GM12878 (cell line): ENCODE measurements around the gene UBAC2. TPM values are rescaled to one million over a fixed set of nuclear protein-coding genes. Genes with fewer than 3 reads are reported as not detected.

Experiments
- ATAC-seq: fragments of 200-7000 bp; cut with Tn5 transposase; 3 replicates; pipeline ENCODE4 v1.9.1; 2020; ENCODE audit warnings: mild to moderate bottlenecking, moderate library complexity
- BruUV-seq: library from RNA; stranded (reverse); fragments of 400-500 nt; replicated peaks from 2 replicates; lab custom pipeline; 2021; lab: Mats Ljungman, UMichigan
- CTCF ChIA-PET: fragments of 300-600 bp; sonication (Branson Sonifier 250); formaldehyde crosslinking; extraction: SDS; loops from one replicate; lab custom pipeline; 2021; ENCODE audit warnings: inconsistent platforms; lab: Yijun Ruan, JAX
- POLR2A ChIA-PET: fragments of 350-600 bp; formaldehyde crosslinking; extraction: SDS; loops from one replicate; lab custom pipeline; 2021; ENCODE audit warnings: inconsistent platforms; lab: Charles Lee
- RAD21 ChIA-PET: fragments of 300-600 bp; sonication (Branson Sonifier 250); formaldehyde crosslinking; loops from one replicate; lab custom pipeline; 2023; ENCODE audit warnings: antibody characterized with exemption; ENCODE audit not compliant: unreplicated experiment; lab: Charles Lee
- SMC1A ChIA-PET: fragments of 300-600 bp; sonication (Branson Sonifier 250); formaldehyde crosslinking; loops from one replicate; lab custom pipeline; 2023; ENCODE audit not compliant: unreplicated experiment, uncharacterized antibody; lab: Charles Lee
- DNase-seq: peaks from one replicate; pipeline ENCODE4 v3.0.0-alpha.2; 2011; ENCODE audit warnings: low read depth, low spot score
- FAIRE-seq: peaks from 3 replicates; lab custom pipeline; 2011; peaks lifted over from hg19 to GRCh38; lab: Jason Lieb, UNC
- H2AFZ ChIP-seq: 2 replicates; pipeline ENCODE4 v1.6.0; 2011; ENCODE audit warnings: low read depth, low read length, control low read depth; ENCODE audit not compliant: control insufficient read depth
- H3K27ac ChIP-seq: 2 replicates; pipeline ENCODE4 v1.5.1; 2011; ENCODE audit warnings: control low read depth; ENCODE audit not compliant: control insufficient read depth, insufficient read depth
- H3K27me3 ChIP-seq, 2 experiments: replicated peaks in 1 of 2; 2 replicates each; pipeline versions ENCODE4 v1.6.0 to v1.6.1; 2011; ENCODE audit warnings: low read length in 1 of 2; ENCODE audit not compliant: control insufficient read depth in 2 of 2, insufficient read depth in 2 of 2
- H3K36me3 ChIP-seq, 2 experiments: 2 replicates each; pipeline ENCODE4 v1.5.1; 2011; ENCODE audit warnings: low read length in 1 of 2; ENCODE audit not compliant: control insufficient read depth in 2 of 2, insufficient read depth in 2 of 2
- H3K4me1 ChIP-seq: 2 replicates; pipeline ENCODE4 v1.6.1; 2011; ENCODE audit warnings: mild to moderate bottlenecking, low read length, moderate library complexity, mixed read lengths; ENCODE audit not compliant: control insufficient read depth, insufficient read depth
- H3K4me2 ChIP-seq: 2 replicates; pipeline ENCODE4 v1.6.0; 2011; ENCODE audit warnings: control low read depth; ENCODE audit not compliant: control insufficient read depth, insufficient read depth
- H3K4me3 ChIP-seq: fragments of 200-600 bp; sonication (generic); 2 replicates; pipeline ENCODE4 v1.5.1; 2016
- H3K79me2 ChIP-seq: 2 replicates; pipeline ENCODE4 v1.6.0; 2011; ENCODE audit warnings: low read length; ENCODE audit not compliant: control insufficient read depth, insufficient read depth
- H3K9ac ChIP-seq: 2 replicates; pipeline ENCODE4 v1.8.0; 2011; ENCODE audit warnings: low read length, control low read depth, mixed read lengths; ENCODE audit not compliant: control insufficient read depth, insufficient read depth
- H3K9me3 ChIP-seq: replicated peaks from 3 replicates; pipeline ENCODE4 v1.5.1; 2011; ENCODE audit warnings: mild to moderate bottlenecking, low read length; ENCODE audit not compliant: control insufficient read depth, insufficient read depth
- H4K20me1 ChIP-seq: 2 replicates; pipeline ENCODE4 v1.6.0; 2011; ENCODE audit not compliant: control insufficient read depth, insufficient read depth
- CHD2 ChIP-seq: IDR thresholded peaks from 2 replicates; pipeline ENCODE4 v1.6.1; 2011; ENCODE audit warnings: low read depth, low read length, improper control_type of control experiment, borderline replicate concordance
- CREB1 ChIP-seq: IDR thresholded peaks from 2 replicates; pipeline ENCODE4 v1.6.1; 2012; ENCODE audit warnings: low read depth, mild to moderate bottlenecking, inconsistent platforms
- DPF2 ChIP-seq: fragments of 450-650 bp; IDR thresholded peaks from 2 replicates; pipeline ENCODE4 v1.6.1; 2017; ENCODE audit warnings: mild to moderate bottlenecking
- KDM1A ChIP-seq: fragments of 200-600 bp; sonication (generic); IDR thresholded peaks from 2 replicates; pipeline ENCODE4 v1.6.1; 2016; ENCODE audit warnings: borderline replicate concordance
- POLR2AphosphoS2 ChIP-seq: IDR thresholded peaks from 2 replicates; pipeline ENCODE4 v1.6.1; 2011; ENCODE audit warnings: low read depth, mild to moderate bottlenecking, low read length, improper control_type of control experiment, moderate library complexity
- RAD21 ChIP-seq: IDR thresholded peaks from 2 replicates; pipeline ENCODE4 v1.6.1; 2011; ENCODE audit warnings: mild to moderate bottlenecking, low read depth, low read length, moderate library complexity; ENCODE audit not compliant: insufficient read depth
- RAD51 ChIP-seq: fragments of 450-650 bp; IDR thresholded peaks from 2 replicates; pipeline ENCODE4 v1.6.1; 2016; ENCODE audit warnings: moderate library complexity, mild to moderate bottlenecking, inconsistent platforms
- RB1 ChIP-seq: fragments of 450-650 bp; formaldehyde crosslinking; IDR thresholded peaks from 2 replicates; pipeline ENCODE4 v1.6.1; 2017; ENCODE audit warnings: mild to moderate bottlenecking, borderline replicate concordance
- TAF1 ChIP-seq: IDR thresholded peaks from 2 replicates; pipeline ENCODE4 v1.6.1; 2011; ENCODE audit warnings: mild to moderate bottlenecking, low read depth, low read length, borderline replicate concordance
- TCF3 ChIP-seq: IDR thresholded peaks from 2 replicates; pipeline ENCODE4 v1.6.1; 2012; ENCODE audit warnings: low read depth, mild to moderate bottlenecking, low read length, borderline replicate concordance; ENCODE audit not compliant: insufficient read depth
- WGBS: methylation state at CpG from one replicate; pipeline ENCODE4 v1.1.6; 2016; ENCODE audit warnings: low lambda C conversion rate; ENCODE audit not compliant: insufficient replicate concordance, insufficient coverage; ENCODE audit errors: missing lambda C conversion rate; 5-methylcytosine and 5-hydroxymethylcytosine counted together
- in situ Hi-C: fragments of 300-500 bp; cut with MboI; formaldehyde crosslinking; loops from 9 replicates; pipeline ENCODE4 v1.14.3; 2018; ENCODE audit warnings: mixed read lengths
- intact Hi-C: fragments of 100-400 bp; cut with micrococcal nuclease; formaldehyde crosslinking; loops from one replicate; pipeline ENCODE4 v1.14.2; 2022; ENCODE audit not compliant: unreplicated experiment
- polyA plus RNA-seq, 11 experiments: library from polyadenylated mRNA; depleted of rRNA in 4 of 11; unstranded in 6 of 11; stranded (reverse) in 5 of 11; fragments of >200 nt; fragmentation: Nextera tagmentation in 4 of 11; fragmentation: Illumina TruSeq in 1 of 11; extraction: Ambion mirVana in 4 of 11; extraction: Trizol in 1 of 11; gene quantifications; 1 replicate in 1 of 11; 2 replicates in 10 of 11; pipeline versions ENCODE4 v1.2.1 to v1.2.3, GENCODE V29; 2011 to 2016; ENCODE audit warnings: inconsistent platforms in 2 of 11, missing spikeins in 2 of 11, low read depth in 1 of 11
- total RNA-seq, 4 experiments: library from RNA; depleted of rRNA in 3 of 4; stranded (reverse); fragments of >200 nt in 3 of 4; fragmentation: Illumina TruSeq in 1 of 4; extraction: Trizol in 1 of 4; gene quantifications; 2 replicates each; pipeline versions ENCODE4 v1.2.1 to v1.2.3, GENCODE V29; 2013 to 2021
- TF ChIP-seq, protein P1 (sequence below): fragments of 450-650 bp; IDR thresholded peaks from 2 replicates; pipeline ENCODE4 v1.6.1; 2017; ENCODE audit warnings: low read depth, mild to moderate bottlenecking, moderate library complexity
- TF ChIP-seq, protein P2 (sequence below): IDR thresholded peaks from 2 replicates; pipeline ENCODE4 v1.6.1; 2011; ENCODE audit warnings: mild to moderate bottlenecking, low read depth, low read length, moderate library complexity; ENCODE audit not compliant: insufficient replicate concordance
- TF ChIP-seq, protein P3 (sequence below): fragments of 150-350 bp; IDR thresholded peaks from 2 replicates; pipeline ENCODE4 v1.6.1; 2014; ENCODE audit warnings: mild to moderate bottlenecking, low read depth, low read length
- TF ChIP-seq, protein P4 (sequence below): fragments of 150-350 bp; IDR thresholded peaks from 2 replicates; pipeline ENCODE4 v1.6.1; 2016; ENCODE audit warnings: low read depth, low read length

The UBAC2 gene
- total and polyA plus RNA-seq, 10 of the 15 experiments (the other 5 are each of a cell fraction or from before 2014, with no cell fraction given) = 3.0 to 54.6 (median 17.4) TPM

DNA sequence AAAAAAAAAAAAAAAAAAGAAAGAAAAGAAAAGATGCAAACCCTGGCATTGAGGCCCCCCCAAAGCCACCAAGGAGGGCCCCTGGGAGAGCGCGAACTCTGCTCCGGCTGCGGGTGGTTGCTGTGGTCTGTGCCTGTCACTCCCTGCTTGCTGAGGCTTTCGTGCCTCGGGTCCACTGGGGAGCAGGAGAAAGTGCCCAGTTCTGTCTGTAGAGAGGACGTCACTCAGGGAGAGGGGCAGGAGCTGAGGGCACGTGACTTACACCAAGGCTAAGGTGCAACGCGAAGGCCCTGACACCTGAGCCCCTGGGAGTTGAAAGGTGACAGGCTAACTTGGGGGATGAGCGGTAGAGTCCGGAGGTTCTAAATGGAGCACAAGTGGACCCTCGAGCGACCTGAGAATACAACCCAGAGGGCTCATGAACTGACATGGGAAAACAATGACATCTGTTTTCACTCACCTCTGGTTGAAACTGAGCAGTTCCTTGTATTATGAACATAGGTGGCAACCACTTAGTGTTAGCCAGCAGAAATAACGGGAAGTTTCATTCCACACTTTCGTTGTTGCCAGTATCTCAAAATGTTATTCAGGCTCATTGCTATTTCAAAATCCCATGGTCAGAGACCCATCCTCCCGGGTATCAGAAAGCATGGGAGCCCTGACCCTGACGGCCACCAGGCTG is 231.4 kb downstream of the UBAC2 start:
- POLR2A ChIA-PET = interaction anchor here (0.6 to 1.7 kb wide), 4 partner anchors 11 to 160 kb away, joined by 3 to 10 read pairs (median 6); no protein-coding TSS in a partner anchor
- FAIRE-seq = peak; percentile 92
- H3K36me3 ChIP-seq = no peaks in the 10 kb centered on the region
- peak overlapping the region; percentile 72 for H3K9ac ChIP-seq
- peak; percentile 85 for DNase-seq
- CTCF ChIA-PET = interaction anchor here (0.6 to 1.7 kb wide), 6 partner anchors 20 to 163 kb away, joined by 3 to 8 read pairs (median 4); no protein-coding TSS in a partner anchor
- in situ Hi-C loops = no loop called here
- intact Hi-C loops = loop anchor here (1.0 to 5.0 kb wide), 8 partner anchors 45 to 230 kb away; partner anchors contain the start of genes GPR183 and UBAC2
- peak overlapping the region; percentile 99 for H3K27ac ChIP-seq
- SMC1A ChIA-PET = interaction anchor here (0.9 to 3.9 kb wide), 9 partner anchors 11 to 162 kb away, joined by 3 to 30 read pairs (median 4); no protein-coding TSS in a partner anchor
- H4K20me1 ChIP-seq = no peaks in the 10 kb centered on the region
- H3K4me2 ChIP-seq = peak overlapping the region; percentile 86
- ATAC-seq = peak; percentile 67
- peaks cover 23% of the 10 kb centered on the region for H3K79me2 ChIP-seq
- TSS peak; percentile 59 for BruUV-seq
- peak overlapping the region; percentile 27; the same call in 1 of the 2 replicates for H3K4me3 ChIP-seq
- peaks cover 14% of the 10 kb centered on the region; the same call in 2 of the 3 replicates for H3K9me3 ChIP-seq
- RAD21 ChIA-PET = interaction anchor here (0.7 to 1.7 kb wide), 6 partner anchors 14 to 162 kb away, joined by 3 to 8 read pairs (median 4); no protein-coding TSS in a partner anchor
- 1% methylated on average over 18 of the region's 18 CpGs for WGBS
- peak overlapping the region; percentile 43 for H2AFZ ChIP-seq
- H3K27me3 ChIP-seq = no peaks in the 10 kb centered on the region
- H3K4me1 ChIP-seq = peaks cover 62% of the 10 kb centered on the region
- TF ChIP-seq, protein P1, sequence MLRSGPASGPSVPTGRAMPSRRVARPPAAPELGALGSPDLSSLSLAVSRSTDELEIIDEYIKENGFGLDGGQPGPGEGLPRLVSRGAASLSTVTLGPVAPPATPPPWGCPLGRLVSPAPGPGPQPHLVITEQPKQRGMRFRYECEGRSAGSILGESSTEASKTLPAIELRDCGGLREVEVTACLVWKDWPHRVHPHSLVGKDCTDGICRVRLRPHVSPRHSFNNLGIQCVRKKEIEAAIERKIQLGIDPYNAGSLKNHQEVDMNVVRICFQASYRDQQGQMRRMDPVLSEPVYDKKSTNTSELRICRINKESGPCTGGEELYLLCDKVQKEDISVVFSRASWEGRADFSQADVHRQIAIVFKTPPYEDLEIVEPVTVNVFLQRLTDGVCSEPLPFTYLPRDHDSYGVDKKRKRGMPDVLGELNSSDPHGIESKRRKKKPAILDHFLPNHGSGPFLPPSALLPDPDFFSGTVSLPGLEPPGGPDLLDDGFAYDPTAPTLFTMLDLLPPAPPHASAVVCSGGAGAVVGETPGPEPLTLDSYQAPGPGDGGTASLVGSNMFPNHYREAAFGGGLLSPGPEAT = 0 out of 2 replicates have a peak, but pooled peaks have one; percentile 11
- TF ChIP-seq CREB1 = no peak
- TF ChIP-seq RAD21 = no peak
- TF ChIP-seq, protein P2, sequence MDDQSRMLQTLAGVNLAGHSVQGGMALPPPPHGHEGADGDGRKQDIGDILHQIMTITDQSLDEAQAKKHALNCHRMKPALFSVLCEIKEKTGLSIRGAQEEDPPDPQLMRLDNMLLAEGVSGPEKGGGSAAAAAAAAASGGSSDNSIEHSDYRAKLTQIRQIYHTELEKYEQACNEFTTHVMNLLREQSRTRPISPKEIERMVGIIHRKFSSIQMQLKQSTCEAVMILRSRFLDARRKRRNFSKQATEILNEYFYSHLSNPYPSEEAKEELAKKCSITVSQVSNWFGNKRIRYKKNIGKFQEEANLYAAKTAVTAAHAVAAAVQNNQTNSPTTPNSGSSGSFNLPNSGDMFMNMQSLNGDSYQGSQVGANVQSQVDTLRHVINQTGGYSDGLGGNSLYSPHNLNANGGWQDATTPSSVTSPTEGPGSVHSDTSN = peak; percentile 84
- TF ChIP-seq, protein P3, sequence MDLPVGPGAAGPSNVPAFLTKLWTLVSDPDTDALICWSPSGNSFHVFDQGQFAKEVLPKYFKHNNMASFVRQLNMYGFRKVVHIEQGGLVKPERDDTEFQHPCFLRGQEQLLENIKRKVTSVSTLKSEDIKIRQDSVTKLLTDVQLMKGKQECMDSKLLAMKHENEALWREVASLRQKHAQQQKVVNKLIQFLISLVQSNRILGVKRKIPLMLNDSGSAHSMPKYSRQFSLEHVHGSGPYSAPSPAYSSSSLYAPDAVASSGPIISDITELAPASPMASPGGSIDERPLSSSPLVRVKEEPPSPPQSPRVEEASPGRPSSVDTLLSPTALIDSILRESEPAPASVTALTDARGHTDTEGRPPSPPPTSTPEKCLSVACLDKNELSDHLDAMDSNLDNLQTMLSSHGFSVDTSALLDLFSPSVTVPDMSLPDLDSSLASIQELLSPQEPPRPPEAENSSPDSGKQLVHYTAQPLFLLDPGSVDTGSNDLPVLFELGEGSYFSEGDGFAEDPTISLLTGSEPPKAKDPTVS = no peak
- TF ChIP-seq DPF2 = no peak
- TF ChIP-seq TAF1 = no peak
- TF ChIP-seq CHD2 = peak; percentile 73
- no peak for TF ChIP-seq KDM1A
- TF ChIP-seq TCF3 = peak; percentile 92; the same call in 1 of the 2 replicates
- TF ChIP-seq RB1 = peak; percentile 15; the same call in 1 of the 2 replicates
- TF ChIP-seq, protein P4, sequence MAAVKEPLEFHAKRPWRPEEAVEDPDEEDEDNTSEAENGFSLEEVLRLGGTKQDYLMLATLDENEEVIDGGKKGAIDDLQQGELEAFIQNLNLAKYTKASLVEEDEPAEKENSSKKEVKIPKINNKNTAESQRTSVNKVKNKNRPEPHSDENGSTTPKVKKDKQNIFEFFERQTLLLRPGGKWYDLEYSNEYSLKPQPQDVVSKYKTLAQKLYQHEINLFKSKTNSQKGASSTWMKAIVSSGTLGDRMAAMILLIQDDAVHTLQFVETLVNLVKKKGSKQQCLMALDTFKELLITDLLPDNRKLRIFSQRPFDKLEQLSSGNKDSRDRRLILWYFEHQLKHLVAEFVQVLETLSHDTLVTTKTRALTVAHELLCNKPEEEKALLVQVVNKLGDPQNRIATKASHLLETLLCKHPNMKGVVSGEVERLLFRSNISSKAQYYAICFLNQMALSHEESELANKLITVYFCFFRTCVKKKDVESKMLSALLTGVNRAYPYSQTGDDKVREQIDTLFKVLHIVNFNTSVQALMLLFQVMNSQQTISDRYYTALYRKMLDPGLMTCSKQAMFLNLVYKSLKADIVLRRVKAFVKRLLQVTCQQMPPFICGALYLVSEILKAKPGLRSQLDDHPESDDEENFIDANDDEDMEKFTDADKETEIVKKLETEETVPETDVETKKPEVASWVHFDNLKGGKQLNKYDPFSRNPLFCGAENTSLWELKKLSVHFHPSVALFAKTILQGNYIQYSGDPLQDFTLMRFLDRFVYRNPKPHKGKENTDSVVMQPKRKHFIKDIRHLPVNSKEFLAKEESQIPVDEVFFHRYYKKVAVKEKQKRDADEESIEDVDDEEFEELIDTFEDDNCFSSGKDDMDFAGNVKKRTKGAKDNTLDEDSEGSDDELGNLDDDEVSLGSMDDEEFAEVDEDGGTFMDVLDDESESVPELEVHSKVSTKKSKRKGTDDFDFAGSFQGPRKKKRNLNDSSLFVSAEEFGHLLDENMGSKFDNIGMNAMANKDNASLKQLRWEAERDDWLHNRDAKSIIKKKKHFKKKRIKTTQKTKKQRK = no peak
- no peak for TF ChIP-seq POLR2AphosphoS2
- TF ChIP-seq RAD51 = peak; percentile 94
